ENCODE measurements around the gene TDRD9. TPM values are rescaled to one million over a fixed set of nuclear protein-coding genes. Genes with fewer than 3 reads are reported as not detected.

TDRD9 gene
- total and polyA plus RNA-seq, 2 of the 4 experiments (the other 2 are of a cell fraction), result 0.07 to 0.18 TPM

- peak; percentile 75 for TF ChIP-seq MAFK (IDR thresholded peaks at IDR 0.05; ENCODE audit: low read depth, low read length)
- no peak for TF ChIP-seq USF2 (IDR thresholded peaks at IDR 0.05; ENCODE audit: low read depth, low read length)
- Histone ChIP-seq H2BK120ac (ENCODE audit: low read depth, low read length) (no peak overlapping the region), H3K27ac (ENCODE audit: insufficient read depth, low read length) (no peak overlapping the region), H4K20me1 (ENCODE audit: insufficient read depth, low read length) (no peaks in the 10 kb centered on the region), H2AFZ (replicated peaks; ENCODE audit: low read length, poor library complexity) (no peak overlapping the region), H2BK20ac (ENCODE audit: low read depth, low read length) (no peak overlapping the region), H3K9me1 (ENCODE audit: insufficient read depth, low read length) (no peaks in the 10 kb centered on the region), H3K4ac (ENCODE audit: low read depth, low read length) (no peak overlapping the region), H3K9ac (ENCODE audit: low read depth, low read length) (no peak overlapping the region), H3K36me3 (ENCODE audit: control insufficient read depth, insufficient read depth, low read length) (no peaks in the 10 kb centered on the region), H2AK9ac (replicated peaks; ENCODE audit: low read depth, low read length, poor library complexity) (no peak overlapping the region), H3K27me3 (ENCODE audit: control insufficient read depth, insufficient read depth, low read length) (no peaks in the 10 kb centered on the region), H2BK15ac (ENCODE audit: low read depth, low read length) (no peak overlapping the region), H4K91ac (ENCODE audit: insufficient read depth, low read depth, low read length) (no peak overlapping the region), H3K56ac (ENCODE audit: extremely low read depth, insufficient read depth, low read length) (no peak overlapping the region), H3K23ac (ENCODE audit: low read depth, low read length) (no peak overlapping the region), H2AK5ac (ENCODE audit: low read depth, low read length) (no peak overlapping the region), H4K8ac (ENCODE audit: low read depth in 2 of 2, low read length in 2 of 2) (no peak overlapping the region), H3K4me3 (ENCODE audit: insufficient read depth, low read depth, low read length) (no peak overlapping the region), H3K4me1 (ENCODE audit: control insufficient read depth, insufficient read depth, low read length) (no peaks in the 10 kb centered on the region), H3K79me1 (ENCODE audit: low read depth in 1 of 2, low read length in 2 of 2) (no peaks in the 10 kb centered on the region), H3K18ac (ENCODE audit: low read depth, low read length) (no peak overlapping the region), H4K5ac (ENCODE audit: low read depth, low read length) (no peak overlapping the region), H3K4me2 (ENCODE audit: low read depth, low read length) (no peak overlapping the region), H3K14ac (replicated peaks; ENCODE audit: low read depth, low read length) (no peak overlapping the region), H3K9me3 (ENCODE audit: control insufficient read depth, insufficient read depth, low read length) (no peaks in the 10 kb centered on the region), H2BK5ac (ENCODE audit: low read depth, low read length, poor library complexity, severe bottlenecking) (no peak overlapping the region)
- intact Hi-C loops (cut with micrococcal nuclease), result no loop called here
- ChIA-PET POLR2A (ENCODE audit: unreplicated experiment) (no interaction called here), CTCF (no interaction called here)
- no CpG with 5 or more reads among the region's 3 CpGs for WGBS, 2 experiments (ENCODE audit: extremely low coverage in 2 of 2, insufficient read length in 1 of 2)
- BruUV-seq (replicated peaks), result no TSS peak
- dilution Hi-C loops (cut with HindIII; ENCODE audit: low sequenced_read_pairs, unreplicated experiment), result no loop called here
- in situ Hi-C loops (cut with MboI; ENCODE audit: low sequenced_read_pairs), result no loop called here
- ATAC-seq (ENCODE audit: low read depth), result no peak
- DNase-seq, result no peak
These were observed 97.3 kb downstream of the TDRD9 start for GRCh38 chr14:104025534-104025933.

Data from IMR-90 (cell line).